Uterus (tissue), 2 donors: Measurements from ENCODE around the gene MPV17L.

Experiments
- POLR2A ChIP-seq, 2 donors: fragments of 450-650 bp; IDR thresholded peaks; one replicate each; pipeline ENCODE4 v1.6.1; 2016; ENCODE audit warnings: antibody characterized with exemption in 2 of 2, mild to moderate bottlenecking in 1 of 2, moderate library complexity in 1 of 2
- TF ChIP-seq, protein P1 (sequence below), 4 experiments: fragments of 200-600 bp in 2 of 4; fragments of 450-650 bp in 2 of 4; sonication (generic) in 2 of 4; IDR thresholded peaks; one replicate each; pipeline ENCODE4 v1.5.1; 2016 to 2019; ENCODE audit warnings: antibody characterized with exemption in 4 of 4, mild to moderate bottlenecking in 2 of 4, moderate library complexity in 1 of 4

DNA sequence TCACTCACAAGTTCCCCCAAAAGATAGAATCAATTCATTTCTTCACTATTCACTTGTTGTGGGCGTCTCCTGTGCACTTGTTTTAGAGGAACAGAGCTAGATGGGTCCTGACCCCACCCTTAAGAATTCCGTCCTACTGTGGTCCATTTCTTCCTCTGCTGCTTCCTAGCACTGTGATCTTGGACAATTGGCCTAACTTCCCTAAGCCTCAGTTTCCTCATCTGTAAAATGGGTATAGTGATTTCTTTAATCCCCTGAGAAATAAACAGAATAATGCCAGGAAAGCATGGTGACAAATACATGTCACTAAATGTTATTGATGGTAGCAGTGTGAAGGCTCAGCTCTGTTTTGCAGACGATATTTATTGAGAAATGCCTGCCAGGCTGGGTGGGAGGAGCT lies 48.7 kb downstream of the MPV17L start:
- TF ChIP-seq POLR2A (IDR thresholded peaks at IDR 0.05): no peak
- TF ChIP-seq, protein P1, sequence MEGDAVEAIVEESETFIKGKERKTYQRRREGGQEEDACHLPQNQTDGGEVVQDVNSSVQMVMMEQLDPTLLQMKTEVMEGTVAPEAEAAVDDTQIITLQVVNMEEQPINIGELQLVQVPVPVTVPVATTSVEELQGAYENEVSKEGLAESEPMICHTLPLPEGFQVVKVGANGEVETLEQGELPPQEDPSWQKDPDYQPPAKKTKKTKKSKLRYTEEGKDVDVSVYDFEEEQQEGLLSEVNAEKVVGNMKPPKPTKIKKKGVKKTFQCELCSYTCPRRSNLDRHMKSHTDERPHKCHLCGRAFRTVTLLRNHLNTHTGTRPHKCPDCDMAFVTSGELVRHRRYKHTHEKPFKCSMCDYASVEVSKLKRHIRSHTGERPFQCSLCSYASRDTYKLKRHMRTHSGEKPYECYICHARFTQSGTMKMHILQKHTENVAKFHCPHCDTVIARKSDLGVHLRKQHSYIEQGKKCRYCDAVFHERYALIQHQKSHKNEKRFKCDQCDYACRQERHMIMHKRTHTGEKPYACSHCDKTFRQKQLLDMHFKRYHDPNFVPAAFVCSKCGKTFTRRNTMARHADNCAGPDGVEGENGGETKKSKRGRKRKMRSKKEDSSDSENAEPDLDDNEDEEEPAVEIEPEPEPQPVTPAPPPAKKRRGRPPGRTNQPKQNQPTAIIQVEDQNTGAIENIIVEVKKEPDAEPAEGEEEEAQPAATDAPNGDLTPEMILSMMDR (IDR thresholded peaks at IDR 0.05): no peak
